Measurements from ENCODE around the gene GPBP1.

GPBP1 gene

DNA sequence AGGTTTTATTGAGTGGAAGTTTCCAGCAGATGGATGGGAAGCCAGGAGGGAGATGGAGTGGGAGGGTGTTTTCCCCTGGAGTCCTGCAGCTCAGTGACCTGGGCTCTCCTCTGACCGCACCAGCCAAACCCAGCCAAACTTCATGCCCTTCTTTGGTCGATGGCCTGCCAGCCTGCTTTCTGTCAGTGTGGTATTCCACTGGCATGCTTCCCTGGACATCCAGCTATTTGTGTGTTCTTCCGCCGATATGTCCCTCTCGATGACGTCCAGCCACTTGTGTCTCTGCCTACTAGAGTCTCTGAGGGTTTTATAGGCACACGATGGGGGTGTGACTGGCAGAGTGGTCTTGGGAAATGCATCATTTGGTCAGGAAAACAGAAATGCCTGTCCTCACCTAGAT, 33.8 kb downstream of the GPBP1 start:
- peak overlapping the region; percentile 50 to 58 for H3K4me3 Mint-ChIP-seq
- ATAC-seq (replicated peaks) = no peak
- peak overlapping the region; percentile 72 to 86 for H3K27ac Mint-ChIP-seq
- peaks cover 47% of the 10 kb centered on the region for H3K36me3 Mint-ChIP-seq (ENCODE audit: insufficient read depth)
- no peak for DNase-seq
- no peaks in the 10 kb centered on the region for H3K27me3 Mint-ChIP-seq
- peaks cover 56 to 80% of the 10 kb centered on the region in 2 donors for H3K4me1 Mint-ChIP-seq (ENCODE audit: low read depth in 2 of 2)
- H3K9me3 Mint-ChIP-seq = no peaks in the 10 kb centered on the region

DNA sequence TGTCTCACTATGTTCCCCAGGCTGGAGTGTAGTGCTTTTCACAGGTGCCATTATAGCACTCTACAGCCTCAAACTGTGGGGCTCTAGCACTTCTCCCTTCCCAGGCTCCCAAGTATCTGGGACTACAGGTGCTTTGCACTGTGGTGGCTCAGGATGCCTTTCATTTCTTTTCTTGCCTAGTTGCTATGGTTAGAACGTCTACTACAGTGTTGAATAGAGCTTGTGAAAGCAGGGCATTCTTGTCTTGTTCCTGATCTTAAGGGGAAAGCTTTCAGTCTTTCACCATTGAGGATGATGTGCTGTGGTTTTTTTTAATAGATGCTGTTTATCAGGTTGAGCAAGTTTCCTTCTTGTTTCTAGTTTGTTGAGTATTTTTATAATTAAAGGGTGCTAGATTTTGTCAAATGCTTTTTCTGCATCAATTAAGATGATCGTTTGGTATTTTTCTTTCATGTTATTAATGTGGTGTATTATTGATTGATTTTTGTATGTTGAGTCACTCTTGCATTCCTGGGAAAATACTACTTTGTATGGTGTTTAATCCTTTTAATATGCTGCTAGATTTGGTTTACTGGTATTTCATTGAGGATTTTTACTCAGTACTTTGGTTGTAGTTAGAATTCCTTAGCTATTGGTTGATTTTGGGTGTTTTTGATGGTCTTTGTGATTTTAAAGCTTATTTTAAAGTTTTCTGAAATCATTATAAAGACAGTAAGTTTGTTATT, 35.6 kb downstream of the GPBP1 start:
- Mint-ChIP-seq H3K4me1 (ENCODE audit: low read depth in 2 of 2) (peaks cover 51 to 79% of the 10 kb centered on the region in 2 donors), H3K36me3 (ENCODE audit: insufficient read depth) (peaks cover 54% of the 10 kb centered on the region), H3K9me3 (no peaks in the 10 kb centered on the region), H3K4me3 (peak overlapping the region; percentile 26 to 58), H3K27ac (peak overlapping the region; percentile 72 to 86), H3K27me3 (no peaks in the 10 kb centered on the region)
- DNase-seq (no peak), ATAC-seq (replicated peaks) (peak; percentile 17)

DNA sequence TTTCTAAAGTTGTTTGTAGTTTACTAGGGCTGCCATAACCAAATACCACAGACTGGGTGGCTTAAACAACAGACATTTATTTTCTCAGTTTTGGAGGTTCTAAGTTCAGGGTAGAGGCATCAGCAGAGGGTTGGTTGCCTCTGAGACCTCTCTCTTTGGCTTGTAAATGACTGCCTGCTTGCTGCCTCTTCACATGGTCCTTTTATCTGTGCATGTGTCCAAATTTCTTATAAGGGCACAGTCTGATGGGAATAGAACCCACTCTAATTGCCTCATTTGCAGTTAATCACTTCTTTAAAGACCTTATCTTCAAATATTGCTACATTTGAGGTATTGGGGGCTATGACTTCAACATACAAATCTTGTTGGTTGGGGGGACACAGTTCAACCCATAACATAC, 36.8 kb downstream of the GPBP1 start:
- peaks cover 48 to 76% of the 10 kb centered on the region in 2 donors for H3K4me1 Mint-ChIP-seq (ENCODE audit: low read depth in 2 of 2)
- no peaks in the 10 kb centered on the region for H3K9me3 Mint-ChIP-seq
- no peaks in the 10 kb centered on the region for H3K27me3 Mint-ChIP-seq
- H3K27ac Mint-ChIP-seq = peak overlapping the region; percentile 72 to 86
- peaks cover 65% of the 10 kb centered on the region for H3K36me3 Mint-ChIP-seq (ENCODE audit: insufficient read depth)
- ATAC-seq (replicated peaks) (peak; percentile 40), DNase-seq (no peak)
- H3K4me3 Mint-ChIP-seq = peak overlapping the region in 1 of 2 donors; percentile 58

DNA sequence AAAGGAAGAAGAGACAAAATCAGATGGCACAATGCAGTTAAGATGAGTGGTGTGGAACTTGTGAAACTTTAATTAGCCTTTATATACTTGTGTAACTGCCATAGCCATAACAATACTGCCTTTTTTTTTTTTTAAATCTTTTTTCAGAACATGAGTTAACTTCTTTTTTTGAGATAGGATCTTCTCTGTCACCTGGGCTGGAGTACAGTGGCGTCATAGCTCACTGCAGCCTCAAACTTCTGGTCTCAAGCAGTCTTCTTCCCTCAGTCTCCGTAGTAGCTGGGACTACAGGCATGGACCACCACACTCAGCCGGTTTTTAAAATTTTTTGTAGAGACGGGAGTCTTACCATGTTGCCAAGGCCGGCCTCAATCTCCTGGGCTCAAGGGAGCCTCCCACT, 37.2 kb downstream of the GPBP1 start:
- Mint-ChIP-seq H3K27ac (peak overlapping the region; percentile 72 to 86), H3K9me3 (no peaks in the 10 kb centered on the region), H3K4me1 (ENCODE audit: low read depth in 2 of 2) (peaks cover 52 to 75% of the 10 kb centered on the region in 2 donors), H3K36me3 (ENCODE audit: insufficient read depth) (peaks cover 68% of the 10 kb centered on the region), H3K27me3 (no peaks in the 10 kb centered on the region), H3K4me3 (no peak overlapping the region)
- ATAC-seq (replicated peaks) = peak; percentile 19
- no peak for DNase-seq

DNA sequence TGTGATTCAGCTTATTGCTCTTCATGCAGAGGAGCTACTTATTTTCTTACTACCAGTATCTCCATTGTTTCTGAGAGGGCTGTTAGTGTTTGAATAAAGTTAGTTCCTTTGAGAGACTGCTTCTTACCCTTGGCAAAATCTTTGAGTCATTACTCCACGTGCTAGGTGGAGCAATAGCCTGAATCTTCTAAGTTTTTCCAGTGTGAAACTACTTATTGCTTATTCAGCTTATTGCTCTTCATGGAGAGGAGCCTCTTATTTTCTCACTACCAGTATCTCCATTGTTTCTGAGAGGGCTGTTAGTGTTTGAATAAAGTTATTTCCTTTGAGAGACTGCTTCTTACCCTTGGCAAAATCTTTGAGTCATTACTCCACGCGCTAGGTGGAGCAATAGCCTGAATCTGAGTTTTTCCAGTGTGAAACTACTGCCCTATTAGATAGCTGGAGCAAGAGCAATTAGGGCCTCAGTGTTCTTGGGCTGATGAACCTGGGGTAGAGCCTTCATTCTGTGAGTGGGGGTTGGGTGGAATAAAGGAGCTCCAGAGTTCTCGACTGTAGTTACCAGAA, 41.9 kb downstream of the GPBP1 start:
- DNase-seq = no peak

DNA sequence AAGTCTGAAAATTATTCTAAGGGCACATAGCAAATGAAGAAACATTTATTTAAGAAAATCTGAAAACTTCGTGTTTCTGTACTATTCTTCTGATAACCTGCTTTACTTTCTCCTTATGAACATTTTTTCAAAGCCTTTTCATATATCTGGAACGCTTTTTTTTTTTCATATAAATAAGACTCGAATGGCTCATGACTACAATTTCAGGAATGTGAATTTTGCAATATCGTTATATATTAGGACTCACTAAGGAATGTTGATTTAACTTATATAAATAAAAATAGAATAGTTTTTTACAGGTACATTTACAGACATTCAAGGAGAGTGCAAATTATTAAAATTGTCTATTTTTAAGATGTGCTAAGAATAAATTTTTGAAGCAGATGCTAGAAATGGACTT, 42.9 kb downstream of the GPBP1 start:
- H3K27ac Mint-ChIP-seq = peak overlapping the region; percentile 79 to 89
- H3K27me3 Mint-ChIP-seq = no peaks in the 10 kb centered on the region
- peaks cover 24 to 54% of the 10 kb centered on the region in 2 donors for H3K4me1 Mint-ChIP-seq (ENCODE audit: low read depth in 2 of 2)
- DNase-seq = no peak
- ATAC-seq (replicated peaks) = no peak
- H3K36me3 Mint-ChIP-seq (ENCODE audit: insufficient read depth) = peaks cover 74% of the 10 kb centered on the region
- no peak overlapping the region for H3K4me3 Mint-ChIP-seq
- no peaks in the 10 kb centered on the region for H3K9me3 Mint-ChIP-seq

More for the DNA sequence above, 41.9 kb downstream of the GPBP1 start:
- ATAC-seq (replicated peaks) = no peak
- Mint-ChIP-seq H3K36me3 (ENCODE audit: insufficient read depth) (peaks cover 76% of the 10 kb centered on the region), H3K9me3 (no peaks in the 10 kb centered on the region), H3K27ac (peak overlapping the region; percentile 85 to 89), H3K4me3 (peak overlapping the region in 1 of 2 donors; percentile 21), H3K4me1 (ENCODE audit: low read depth in 2 of 2) (peaks cover 24 to 53% of the 10 kb centered on the region in 2 donors), H3K27me3 (no peaks in the 10 kb centered on the region)

DNA sequence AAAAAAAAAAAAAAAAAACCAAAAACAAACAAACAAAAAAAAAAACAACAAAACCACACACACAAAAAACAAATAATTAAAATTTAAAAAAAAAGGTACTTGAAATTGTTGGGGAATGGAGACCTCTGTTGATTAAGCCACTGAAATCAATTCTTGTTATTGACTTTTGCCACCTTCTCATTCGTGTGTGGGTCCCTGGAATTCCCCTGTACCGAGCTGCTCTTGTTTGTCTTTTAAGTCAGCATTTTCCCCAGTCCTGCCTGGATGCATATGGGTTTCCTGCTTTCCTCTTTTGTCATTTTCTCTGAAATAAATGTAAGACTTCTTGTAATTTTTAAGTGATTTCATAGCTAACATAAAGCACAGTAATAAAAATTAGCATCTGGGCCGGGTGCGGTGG, 45.5 kb downstream of the GPBP1 start:
- no peak for DNase-seq
- peak overlapping the region; percentile 78 to 89 for H3K27ac Mint-ChIP-seq
- peak; percentile 62 for ATAC-seq (replicated peaks)
- no peaks in the 10 kb centered on the region for H3K9me3 Mint-ChIP-seq
- peak overlapping the region in 1 of 2 donors; percentile 12 for H3K4me3 Mint-ChIP-seq
- H3K27me3 Mint-ChIP-seq = no peaks in the 10 kb centered on the region
- peaks cover 22 to 45% of the 10 kb centered on the region in 2 donors for H3K4me1 Mint-ChIP-seq (ENCODE audit: low read depth in 2 of 2)
- H3K36me3 Mint-ChIP-seq (ENCODE audit: insufficient read depth) = peaks cover 69% of the 10 kb centered on the region

DNA sequence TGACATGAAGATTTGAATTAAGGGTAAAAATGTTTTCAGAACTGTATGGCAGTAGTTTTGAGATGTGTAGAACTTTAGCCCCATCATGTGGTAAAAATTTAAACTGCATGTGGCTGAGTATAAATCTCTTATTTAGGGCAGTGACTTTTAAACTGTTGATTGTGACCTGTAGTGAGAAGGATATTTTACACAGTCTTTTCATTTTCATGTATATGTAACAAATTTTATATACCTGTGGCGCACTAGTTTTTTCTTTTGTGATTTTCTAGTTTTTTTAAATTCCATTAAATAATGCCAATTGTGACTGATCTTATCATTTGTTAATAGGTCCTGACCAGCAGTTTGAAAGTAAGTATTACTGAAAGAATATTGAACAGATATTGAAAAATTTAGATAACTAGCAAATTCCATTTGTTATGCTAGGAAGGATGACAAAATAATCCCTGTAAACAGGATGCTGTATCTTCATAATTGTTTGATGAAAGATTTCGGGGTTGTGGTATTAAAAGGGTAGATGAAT, 47.2 kb downstream of the GPBP1 start:
- H3K27me3 Mint-ChIP-seq = no peaks in the 10 kb centered on the region
- DNase-seq (peak; percentile 61 to 71 (median 66)), ATAC-seq (replicated peaks) (peak; percentile 83)
- H3K4me1 Mint-ChIP-seq (ENCODE audit: low read depth in 2 of 2) = peaks cover 15 to 42% of the 10 kb centered on the region in 2 donors
- peaks cover 71% of the 10 kb centered on the region for H3K36me3 Mint-ChIP-seq (ENCODE audit: insufficient read depth)
- H3K27ac Mint-ChIP-seq = peak overlapping the region; percentile 56 to 78
- H3K4me3 Mint-ChIP-seq = peak overlapping the region in 1 of 2 donors; percentile 5
- H3K9me3 Mint-ChIP-seq = no peaks in the 10 kb centered on the region

DNA sequence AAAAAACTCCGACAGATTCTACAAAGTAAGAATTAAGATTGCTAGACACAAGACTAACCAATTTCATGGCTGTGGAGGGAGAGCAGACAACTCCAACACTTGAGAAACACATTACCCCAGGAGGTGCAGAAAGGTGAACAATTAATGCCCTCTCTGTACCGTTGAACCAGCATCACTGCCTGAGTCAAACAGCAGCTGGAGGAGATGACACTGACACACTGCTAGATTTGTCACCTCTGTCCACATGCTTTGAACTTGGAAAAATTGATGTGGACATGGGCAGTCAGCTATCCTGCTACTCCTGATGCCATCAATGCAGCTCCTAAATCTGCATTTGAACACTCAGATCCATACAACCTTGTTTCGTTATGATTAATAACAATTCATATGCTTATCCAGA, 51.7 kb downstream of the GPBP1 start:
- Mint-ChIP-seq H3K9me3 (no peaks in the 10 kb centered on the region), H3K27ac (peak overlapping the region in 1 of 2 donors; percentile 52), H3K4me3 (no peak overlapping the region), H3K4me1 (ENCODE audit: low read depth in 2 of 2) (peaks cover 13 to 33% of the 10 kb centered on the region in 2 donors), H3K27me3 (no peaks in the 10 kb centered on the region), H3K36me3 (ENCODE audit: insufficient read depth) (peaks cover 60% of the 10 kb centered on the region)
- no peak for DNase-seq
- no peak for ATAC-seq (replicated peaks)

DNA sequence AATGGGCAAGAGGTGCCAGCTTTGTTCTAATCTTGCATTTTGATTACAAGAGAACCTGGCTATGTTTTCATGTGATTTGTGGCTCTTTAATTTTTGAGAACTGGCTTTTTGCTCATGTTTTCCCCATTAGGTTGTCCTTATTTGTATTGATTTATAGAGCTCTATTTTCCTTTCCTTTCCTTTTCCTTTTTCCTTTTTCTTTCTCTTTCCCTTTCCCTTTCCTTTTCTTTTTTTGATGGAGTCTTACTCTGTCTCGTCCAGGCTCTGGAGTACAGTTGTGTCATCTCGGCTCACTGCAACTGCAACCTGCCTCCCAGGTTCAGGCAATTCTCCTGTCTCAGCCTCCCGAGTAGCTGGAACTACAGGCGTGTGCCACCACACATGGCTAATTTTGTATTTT, 55.5 kb downstream of the GPBP1 start:
- no peak for ATAC-seq (replicated peaks)
- no peaks in the 10 kb centered on the region for H3K27me3 Mint-ChIP-seq
- peaks cover 16 to 39% of the 10 kb centered on the region in 2 donors for H3K4me1 Mint-ChIP-seq (ENCODE audit: low read depth in 2 of 2)
- no peak for DNase-seq
- peaks cover 65% of the 10 kb centered on the region for H3K36me3 Mint-ChIP-seq (ENCODE audit: insufficient read depth)
- no peaks in the 10 kb centered on the region for H3K9me3 Mint-ChIP-seq
- H3K27ac Mint-ChIP-seq = no peak overlapping the region
- no peak overlapping the region for H3K4me3 Mint-ChIP-seq

DNA sequence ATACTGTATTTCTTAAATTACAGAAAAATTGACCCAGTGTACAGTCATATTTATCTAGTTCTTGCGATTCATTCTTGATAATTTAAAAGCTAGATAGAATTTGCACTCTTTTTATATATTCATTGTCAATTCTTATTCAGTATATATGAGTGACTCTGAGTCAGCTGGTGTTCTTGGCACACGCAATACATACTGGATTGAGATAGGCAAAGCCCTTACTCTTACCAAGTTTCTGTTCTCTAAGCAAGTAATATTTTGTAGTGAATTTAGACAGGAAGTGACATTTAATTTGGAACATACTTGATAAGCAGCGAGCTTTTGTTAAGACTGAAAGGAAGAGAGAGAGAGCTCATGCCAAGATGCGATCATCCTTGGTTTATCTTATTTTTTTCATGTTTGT, 57.7 kb downstream of the GPBP1 start:
- Mint-ChIP-seq H3K36me3 (ENCODE audit: insufficient read depth) (peaks cover 68% of the 10 kb centered on the region), H3K27ac (peak overlapping the region; percentile 41 to 71), H3K9me3 (no peaks in the 10 kb centered on the region), H3K27me3 (no peaks in the 10 kb centered on the region), H3K4me1 (ENCODE audit: low read depth in 2 of 2) (peaks cover 10 to 34% of the 10 kb centered on the region in 2 donors), H3K4me3 (no peak overlapping the region)
- DNase-seq = no peak
- ATAC-seq (replicated peaks) = no peak

DNA sequence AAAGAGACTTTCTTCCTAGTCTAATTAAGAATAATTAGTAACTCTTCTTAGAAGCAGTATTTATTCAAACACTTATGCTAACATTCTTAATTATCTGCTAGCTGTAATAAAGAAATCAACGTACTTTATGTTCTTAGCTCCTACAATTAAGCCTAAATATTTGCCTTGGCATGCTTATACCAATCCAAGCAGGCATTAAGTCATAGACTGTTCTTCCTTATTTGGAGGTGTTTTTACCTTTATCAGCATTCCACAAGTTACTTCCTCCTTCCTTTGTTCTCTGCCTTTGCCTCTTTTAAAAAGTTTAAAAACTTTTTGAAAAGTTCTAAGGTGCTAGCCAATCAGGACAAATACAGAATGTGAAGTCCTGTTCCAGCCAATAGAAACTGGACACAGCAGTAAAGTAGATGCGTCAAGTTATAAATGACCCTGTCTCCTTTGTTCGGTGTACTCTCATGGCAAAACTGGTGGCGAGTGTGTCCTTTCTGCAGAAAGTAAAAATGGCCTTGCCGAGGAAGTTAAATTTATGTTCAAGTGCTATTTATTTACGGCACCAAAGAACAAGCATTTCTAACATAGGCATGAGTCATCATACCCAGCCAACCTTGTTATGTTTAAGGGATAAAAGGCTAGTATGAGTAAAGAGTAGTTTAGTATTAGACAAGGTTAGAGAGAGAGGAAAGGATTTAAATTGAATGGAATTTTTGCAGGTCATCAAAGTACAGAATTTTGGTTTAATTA, 58.6 kb downstream of the GPBP1 start:
- peaks cover 14 to 39% of the 10 kb centered on the region in 2 donors for H3K4me1 Mint-ChIP-seq (ENCODE audit: low read depth in 2 of 2)
- no peak overlapping the region for H3K4me3 Mint-ChIP-seq
- H3K27me3 Mint-ChIP-seq = no peaks in the 10 kb centered on the region
- peaks cover 71% of the 10 kb centered on the region for H3K36me3 Mint-ChIP-seq (ENCODE audit: insufficient read depth)
- peak overlapping the region; percentile 41 to 71 for H3K27ac Mint-ChIP-seq
- ATAC-seq (replicated peaks) (no peak), DNase-seq (no peak)
- H3K9me3 Mint-ChIP-seq = no peaks in the 10 kb centered on the region

DNA sequence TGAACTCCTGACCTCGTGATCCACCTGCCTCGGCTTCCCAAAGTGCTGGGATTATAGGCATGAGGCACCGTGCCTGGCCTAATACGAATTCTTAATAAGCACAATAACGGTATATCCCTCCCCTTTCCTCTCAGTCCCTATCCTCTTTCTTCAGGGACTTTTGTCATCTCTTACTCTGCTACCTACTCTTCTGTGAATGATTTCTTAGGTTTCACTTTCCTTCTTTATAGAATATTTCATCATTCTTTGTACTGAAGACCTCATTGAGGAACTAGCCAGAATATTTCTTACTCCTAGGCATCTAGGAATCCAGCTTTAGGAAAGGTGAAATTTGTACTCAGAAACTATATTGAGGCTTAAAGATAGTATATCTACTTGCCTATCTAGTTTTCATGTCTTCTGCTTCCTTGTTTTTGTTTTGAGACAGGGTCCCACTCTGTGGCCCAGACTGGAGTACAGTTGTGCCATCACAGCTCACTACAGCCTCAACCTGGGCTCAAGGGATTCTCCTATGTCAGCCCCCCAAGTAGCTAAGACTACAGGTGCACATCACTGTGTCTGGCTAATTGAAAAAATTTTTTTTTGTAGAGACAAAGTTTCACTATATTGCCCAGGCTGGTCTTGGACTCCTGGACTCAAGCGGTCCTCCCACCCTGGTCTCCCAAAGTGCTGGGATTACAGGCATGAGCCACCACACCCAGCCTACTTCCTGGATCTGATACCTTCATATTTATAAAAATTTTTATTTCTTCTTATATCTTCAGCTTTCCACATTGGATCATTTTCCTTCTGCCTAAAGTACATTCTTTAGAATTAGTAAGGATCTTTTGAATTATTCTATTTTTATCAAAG, 69.7 kb downstream of the GPBP1 start:
- Mint-ChIP-seq H3K27me3 (no peaks in the 10 kb centered on the region), H3K36me3 (ENCODE audit: insufficient read depth) (peaks cover 41% of the 10 kb centered on the region), H3K9me3 (no peaks in the 10 kb centered on the region), H3K4me1 (ENCODE audit: low read depth in 2 of 2) (peaks cover 8 to 36% of the 10 kb centered on the region in 2 donors), H3K27ac (peak overlapping the region in 1 of 2 donors; percentile 27), H3K4me3 (no peak overlapping the region)
- DNase-seq = no peak
- ATAC-seq (replicated peaks) = no peak

Measured in effector memory CD8-positive, alpha-beta T cell (primary cell).